T47D (cell line): ENCODE results near the gene EME2.

Experiments used
- DNase-seq, 2 experiments: peaks; one replicate each; pipeline versions ENCODE4 v3.0.0 to v3.0.0-alpha.2; 2011 to 2012; ENCODE audit warnings: low read depth in 1 of 2, low spot score in 1 of 2
- JUND ChIP-seq: IDR thresholded peaks from 2 replicates; pipeline ENCODE4 v1.6.1; 2012; ENCODE audit warnings: low read depth
- in situ Hi-C: cut with HindIII; loops from 2 replicates; pipeline ENCODE4 v1.10.0; 2016; ENCODE audit warnings: low sequenced_read_pairs, low pct_unique_long_range_greater_than_20kb

EME2 gene

GRCh38 chr16:1771188-1771863, 1.3 kb upstream of the EME2 start, which contains the start of gene NME3:
TSS of gene NME3 (minus strand) at chr16:1771543. CDS start at chr16:1771534, 9 bp downstream.
- in situ Hi-C loops: no loop called here
- peak; percentile 77 to 88 for DNase-seq

GRCh38 chr16:1771864-1772361, 697 bp upstream of the EME2 start:
- no peak for TF ChIP-seq JUND
- DNase-seq: no peak
- in situ Hi-C loops: no loop called here

More at GRCh38 chr16:1771188-1771863, 1.3 kb upstream of the EME2 start, which contains the start of gene NME3:
- no peak for TF ChIP-seq JUND

GRCh38 chr16:1772908-1773702, 495 bp downstream of the EME2 start, which contains the start of gene MRPS34:
TSS of gene MRPS34 (minus strand) at chr16:1773134. CDS start at chr16:1773119, 15 bp downstream.
- no peak for TF ChIP-seq JUND
- peak; percentile 75 to 91 for DNase-seq
- in situ Hi-C loops: no loop called here

GRCh38 chr16:1773703-1774447, 1.3 kb downstream of the EME2 start:
- DNase-seq: peak; percentile 65 to 85
- TF ChIP-seq JUND: no peak
- in situ Hi-C loops: no loop called here

GRCh38 chr16:1774448-1774780, 1.8 kb downstream of the EME2 start:
- no peak for TF ChIP-seq JUND
- DNase-seq: no peak
- in situ Hi-C loops: no loop called here

- in situ Hi-C loops: no loop called here
- TF ChIP-seq JUND: no peak
- DNase-seq: no peak
Measured at GRCh38 chr16:1775006-1775845, 2.6 kb downstream of the EME2 start.

- no peak for DNase-seq
- TF ChIP-seq JUND: no peak
- in situ Hi-C loops: no loop called here
Measured at GRCh38 chr16:1775846-1776671, 3.4 kb downstream of the EME2 start.

GRCh38 chr16:1776672-1776955, 4.0 kb downstream of the EME2 start:
- DNase-seq: no peak
- in situ Hi-C loops: no loop called here
- no peak for TF ChIP-seq JUND

- in situ Hi-C loops: no loop called here
- TF ChIP-seq JUND: no peak
- no peak for DNase-seq
Measured at GRCh38 chr16:1776991-1777374, 4.4 kb downstream of the EME2 start.

- TF ChIP-seq JUND: no peak
- DNase-seq: no peak
- in situ Hi-C loops: no loop called here
Measured at GRCh38 chr16:1777375-1778199, 5.0 kb downstream of the EME2 start.
